GM12891 (cell line): Measurements from ENCODE around the gene TFF1.

Experiments
- PAX5 ChIP-seq: IDR thresholded peaks from 2 replicates; pipeline ENCODE4 v1.6.1; 2011; ENCODE audit warnings: low read length, moderate library complexity, mild to moderate bottlenecking; ENCODE audit not compliant: insufficient read depth, severe bottlenecking
- POLR2A ChIP-seq: IDR thresholded peaks from 2 replicates; pipeline ENCODE4 v1.6.1; 2011; ENCODE audit warnings: low read depth, low read length, control low read depth
- POLR2AphosphoS5 ChIP-seq: IDR thresholded peaks from 2 replicates; pipeline ENCODE4 v1.6.1; 2011; ENCODE audit warnings: low read depth, low read length, control low read depth
- SPI1 ChIP-seq: IDR thresholded peaks from 2 replicates; pipeline ENCODE4 v1.6.1; 2011; ENCODE audit warnings: low read depth, low read length, control low read depth
- TAF1 ChIP-seq: IDR thresholded peaks from 2 replicates; pipeline ENCODE4 v1.6.1; 2011; ENCODE audit warnings: low read depth, low read length, control low read depth

DNA sequence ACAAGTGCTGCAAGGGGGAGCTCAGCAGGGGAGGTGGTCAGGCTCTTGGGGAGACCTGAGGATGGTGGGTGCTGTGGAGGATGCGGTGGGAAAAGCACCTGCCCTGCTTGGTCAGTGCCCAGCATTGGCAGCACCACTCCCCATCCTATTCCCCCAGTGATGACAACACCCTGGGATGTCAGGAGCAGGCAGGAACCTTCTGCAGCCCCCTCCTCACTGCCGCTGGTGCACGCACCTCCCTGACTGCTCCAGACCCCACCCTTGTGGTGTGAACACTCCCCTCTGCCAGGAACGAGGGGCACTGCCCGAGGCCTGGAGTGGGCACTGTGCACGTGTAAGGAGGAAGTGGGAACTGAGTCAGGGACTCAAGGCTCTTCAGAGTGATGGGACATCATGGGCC, 17.0 kb upstream of the TFF1 start:
- no peak for TF ChIP-seq TAF1
- no peak for TF ChIP-seq POLR2AphosphoS5
- no peak for TF ChIP-seq SPI1
- no peak for TF ChIP-seq POLR2A
- TF ChIP-seq PAX5 = no peak
